GM23338 (cell line): ENCODE data around the gene SMIM41. TPM values are rescaled to one million over a fixed set of nuclear protein-coding genes. Genes with fewer than 3 reads are reported as not detected.

Experiments
- ATAC-seq: fragments of 200-7000 bp; cut with Tn5 transposase; 3 replicates; pipeline ENCODE4 v1.9.1; 2020
- DNase-seq: peaks from one replicate; pipeline ENCODE4 v3.0.0-alpha.2; 2015; ENCODE audit warnings: low spot score
- H2AFZ ChIP-seq: fragments of 200-600 bp; sonication (generic); 2 replicates; pipeline ENCODE4 v1.8.0; 2016; ENCODE audit warnings: antibody characterized with exemption, mild to moderate bottlenecking, moderate library complexity
- H3F3A ChIP-seq: fragments of 200-600 bp; sonication (generic); replicated peaks from 2 replicates; pipeline ENCODE4 v1.8.0; 2017; ENCODE audit warnings: antibody characterized with exemption, mixed run types, low read depth
- H3K27ac ChIP-seq: fragments of 200-600 bp; sonication (generic); 2 replicates; pipeline ENCODE4 v1.6.1; 2016; ENCODE audit warnings: low read depth
- H3K27me3 ChIP-seq: fragments of 200-600 bp; sonication (generic); 2 replicates; pipeline ENCODE4 v1.8.0; 2016; ENCODE audit warnings: mild to moderate bottlenecking, mixed run types, moderate library complexity; ENCODE audit not compliant: insufficient read depth
- H3K36me3 ChIP-seq: fragments of 200-600 bp; sonication (generic); 2 replicates; pipeline ENCODE4 v1.8.0; 2016; ENCODE audit warnings: mild to moderate bottlenecking; ENCODE audit not compliant: insufficient read depth
- H3K4me1 ChIP-seq: fragments of 200-600 bp; sonication (generic); 2 replicates; pipeline ENCODE4 v1.8.0; 2016; ENCODE audit warnings: mild to moderate bottlenecking, moderate library complexity; ENCODE audit not compliant: insufficient read depth
- H3K4me2 ChIP-seq: fragments of 200-600 bp; sonication (generic); 2 replicates; pipeline ENCODE4 v1.7.1; 2017; ENCODE audit warnings: mixed run types
- H3K4me3 ChIP-seq: fragments of 200-600 bp; sonication (generic); 2 replicates; pipeline ENCODE4 v1.6.1; 2016; ENCODE audit warnings: mixed run types
- H3K79me2 ChIP-seq: fragments of 200-600 bp; sonication (generic); replicated peaks from 2 replicates; pipeline ENCODE4 v1.8.0; 2017; ENCODE audit warnings: mild to moderate bottlenecking; ENCODE audit not compliant: insufficient read depth
- H3K9me2 ChIP-seq: fragments of 200-600 bp; sonication (generic); 2 replicates; pipeline ENCODE4 v1.8.0; 2017; ENCODE audit not compliant: insufficient read depth
- H4K20me1 ChIP-seq: fragments of 200-600 bp; sonication (generic); replicated peaks from 2 replicates; pipeline ENCODE4 v1.8.0; 2017; ENCODE audit warnings: mild to moderate bottlenecking; ENCODE audit not compliant: insufficient read depth
- H3K27ac Mint-ChIP-seq: 2 replicates; pipeline ENCODE4 v1.8.0; 2020; ENCODE audit warnings: inconsistent platforms, mild to moderate bottlenecking, moderate library complexity, mixed read lengths
- H3K27me3 Mint-ChIP-seq: 3 replicates; pipeline ENCODE4 v1.8.0; 2022; ENCODE audit warnings: low read depth, mild to moderate bottlenecking, moderate library complexity, mixed read lengths, inconsistent platforms; ENCODE audit not compliant: insufficient read depth, poor library complexity
- H3K36me3 Mint-ChIP-seq: 3 replicates; pipeline ENCODE4 v1.8.0; 2021; ENCODE audit warnings: low read depth, mild to moderate bottlenecking, inconsistent platforms, moderate library complexity, mixed read lengths
- H3K4me1 Mint-ChIP-seq: 3 replicates; pipeline ENCODE4 v1.8.0; 2020; ENCODE audit warnings: mild to moderate bottlenecking, inconsistent platforms, mixed read lengths
- H3K4me3 Mint-ChIP-seq: 3 replicates; pipeline ENCODE4 v1.8.0; 2021; ENCODE audit warnings: moderate library complexity, mild to moderate bottlenecking, inconsistent platforms, mixed read lengths
- H3K9me3 Mint-ChIP-seq: 3 replicates; pipeline ENCODE4 v1.8.0; 2020; ENCODE audit warnings: moderate library complexity, mild to moderate bottlenecking, inconsistent platforms, mixed read lengths
- EZH2 ChIP-seq: fragments of 200-600 bp; sonication (generic); IDR thresholded peaks from one replicate; pipeline ENCODE4 v1.8.0; 2017; ENCODE audit warnings: antibody characterized with exemption, mild to moderate bottlenecking, low read depth; ENCODE audit not compliant: unreplicated experiment
- JUNB ChIP-seq: IDR thresholded peaks from one replicate; pipeline ENCODE4 v1.6.1; 2016; ENCODE audit warnings: antibody characterized with exemption; ENCODE audit not compliant: unreplicated experiment
- NANOG ChIP-seq: IDR thresholded peaks from 2 replicates; pipeline ENCODE4 v1.6.1; 2016; ENCODE audit warnings: antibody characterized with exemption, borderline replicate concordance
- polyA plus RNA-seq: library from polyadenylated mRNA; unstranded; fragments of >200 nt; fragmentation: Nextera tagmentation; extraction: Ambion mirVana; gene quantifications from 2 replicates; pipeline ENCODE4 v1.2.1, GENCODE V29; 2016
- total RNA-seq: library from RNA; depleted of rRNA; stranded (reverse); fragments of >200 nt; shearing (Covaris generic); gene quantifications from 2 replicates; pipeline ENCODE4 v1.2.3, GENCODE V29; 2014
- TF ChIP-seq, protein P1 (sequence below): IDR thresholded peaks from 2 replicates; pipeline ENCODE4 v1.6.1; 2016; ENCODE audit warnings: antibody characterized with exemption
- TF ChIP-seq, protein P2 (sequence below), 2 experiments: fragments of 200-600 bp in 1 of 2; sonication (generic) in 1 of 2; conservative IDR thresholded peaks; 2 replicates each; pipeline versions ENCODE4 v1.5.1 to v1.6.1; 2016 to 2017; ENCODE audit warnings: antibody characterized with exemption in 2 of 2, low read depth in 2 of 2, mild to moderate bottlenecking in 2 of 2, moderate library complexity in 1 of 2

The SMIM41 gene
- total and polyA plus RNA-seq, 2 experiments from 2014 or later, result 0.66 TPM

DNA sequence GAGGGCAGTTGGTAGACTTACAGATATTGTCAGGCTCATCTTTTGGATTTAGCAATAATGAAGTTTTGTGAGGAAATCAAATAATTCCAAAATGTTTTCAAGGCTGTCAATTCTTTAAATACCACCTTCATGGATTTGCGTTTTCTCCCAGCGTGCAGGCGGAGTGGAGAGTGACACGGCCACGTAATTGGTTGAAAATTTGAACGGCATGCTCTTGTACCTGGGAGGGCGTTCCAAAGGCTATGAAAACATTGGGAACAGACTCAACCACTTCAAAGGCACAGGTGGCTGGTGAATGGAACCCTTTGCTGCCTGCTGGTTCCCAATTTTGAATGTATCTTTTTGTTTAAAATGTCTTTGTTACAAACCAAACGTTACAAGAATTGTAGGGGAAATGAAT is 12.4 kb downstream of the SMIM41 start:
- Histone ChIP-seq H3K27me3 (no peaks in the 10 kb centered on the region), H3K4me3 (no peak overlapping the region), H2AFZ (no peak overlapping the region), H3K4me2 (no peak overlapping the region), H4K20me1 (no peaks in the 10 kb centered on the region), H3K4me1 (peaks cover 12% of the 10 kb centered on the region; the same call in 1 of the 2 replicates), H3F3A (no peaks in the 10 kb centered on the region), H3K27ac (no peak overlapping the region), H3K9me2 (no peaks in the 10 kb centered on the region), H3K36me3 (no peaks in the 10 kb centered on the region), H3K79me2 (no peaks in the 10 kb centered on the region)
- ATAC-seq, result no peak
- TF ChIP-seq EZH2, result no peak
- no peak for TF ChIP-seq NANOG
- TF ChIP-seq, protein P1, sequence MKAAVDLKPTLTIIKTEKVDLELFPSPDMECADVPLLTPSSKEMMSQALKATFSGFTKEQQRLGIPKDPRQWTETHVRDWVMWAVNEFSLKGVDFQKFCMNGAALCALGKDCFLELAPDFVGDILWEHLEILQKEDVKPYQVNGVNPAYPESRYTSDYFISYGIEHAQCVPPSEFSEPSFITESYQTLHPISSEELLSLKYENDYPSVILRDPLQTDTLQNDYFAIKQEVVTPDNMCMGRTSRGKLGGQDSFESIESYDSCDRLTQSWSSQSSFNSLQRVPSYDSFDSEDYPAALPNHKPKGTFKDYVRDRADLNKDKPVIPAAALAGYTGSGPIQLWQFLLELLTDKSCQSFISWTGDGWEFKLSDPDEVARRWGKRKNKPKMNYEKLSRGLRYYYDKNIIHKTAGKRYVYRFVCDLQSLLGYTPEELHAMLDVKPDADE, result no peak
- no peak for TF ChIP-seq JUNB
- no peak for DNase-seq
- Mint-ChIP-seq H3K4me3 (no peak overlapping the region), H3K36me3 (no peaks in the 10 kb centered on the region; the same call in 2 of the 3 replicates), H3K4me1 (peaks cover 13% of the 10 kb centered on the region), H3K27ac (no peak overlapping the region), H3K9me3 (no peaks in the 10 kb centered on the region), H3K27me3 (peaks cover 6% of the 10 kb centered on the region)

DNA sequence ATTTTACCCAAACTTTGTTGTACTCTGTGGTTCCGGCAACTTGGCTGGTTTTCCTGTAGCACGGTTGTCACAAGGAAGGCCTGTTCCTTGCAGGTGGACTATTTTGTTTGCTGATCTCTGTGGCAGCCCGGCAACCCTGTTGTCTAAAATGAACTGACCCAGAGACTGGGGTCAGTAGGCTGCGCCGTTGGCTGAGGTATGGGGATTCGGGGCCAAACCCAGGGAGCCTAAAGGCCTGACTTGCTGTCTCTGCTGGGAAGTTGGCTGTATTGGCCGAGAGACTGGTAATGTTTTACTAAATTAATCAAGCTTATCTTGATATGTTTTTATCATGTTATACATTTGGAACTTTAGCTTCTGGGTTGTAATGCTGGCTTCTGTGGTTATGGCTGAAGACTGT is 13.8 kb downstream of the SMIM41 start:
- H3K27ac Mint-ChIP-seq, result no peak overlapping the region
- ATAC-seq, result no peak

More for the DNA sequence above, 13.8 kb downstream of the SMIM41 start:
- Histone ChIP-seq H3K4me2 (no peak overlapping the region), H3K27me3 (no peaks in the 10 kb centered on the region), H3F3A (no peaks in the 10 kb centered on the region), H3K4me3 (no peak overlapping the region), H2AFZ (no peak overlapping the region), H3K4me1 (peaks cover 12% of the 10 kb centered on the region; the same call in 1 of the 2 replicates), H4K20me1 (no peaks in the 10 kb centered on the region), H3K36me3 (no peaks in the 10 kb centered on the region), H3K9me2 (no peaks in the 10 kb centered on the region), H3K79me2 (no peaks in the 10 kb centered on the region), H3K27ac (no peak overlapping the region)
- H3K4me1 Mint-ChIP-seq, result peaks cover 13% of the 10 kb centered on the region
- no peaks in the 10 kb centered on the region for H3K36me3 Mint-ChIP-seq
- TF ChIP-seq, protein P2, sequence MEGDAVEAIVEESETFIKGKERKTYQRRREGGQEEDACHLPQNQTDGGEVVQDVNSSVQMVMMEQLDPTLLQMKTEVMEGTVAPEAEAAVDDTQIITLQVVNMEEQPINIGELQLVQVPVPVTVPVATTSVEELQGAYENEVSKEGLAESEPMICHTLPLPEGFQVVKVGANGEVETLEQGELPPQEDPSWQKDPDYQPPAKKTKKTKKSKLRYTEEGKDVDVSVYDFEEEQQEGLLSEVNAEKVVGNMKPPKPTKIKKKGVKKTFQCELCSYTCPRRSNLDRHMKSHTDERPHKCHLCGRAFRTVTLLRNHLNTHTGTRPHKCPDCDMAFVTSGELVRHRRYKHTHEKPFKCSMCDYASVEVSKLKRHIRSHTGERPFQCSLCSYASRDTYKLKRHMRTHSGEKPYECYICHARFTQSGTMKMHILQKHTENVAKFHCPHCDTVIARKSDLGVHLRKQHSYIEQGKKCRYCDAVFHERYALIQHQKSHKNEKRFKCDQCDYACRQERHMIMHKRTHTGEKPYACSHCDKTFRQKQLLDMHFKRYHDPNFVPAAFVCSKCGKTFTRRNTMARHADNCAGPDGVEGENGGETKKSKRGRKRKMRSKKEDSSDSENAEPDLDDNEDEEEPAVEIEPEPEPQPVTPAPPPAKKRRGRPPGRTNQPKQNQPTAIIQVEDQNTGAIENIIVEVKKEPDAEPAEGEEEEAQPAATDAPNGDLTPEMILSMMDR (conservative IDR thresholded peaks at IDR 0.05; ENCODE audit: low read depth in 2 of 2), result 0 out of 4 replicates have a peak, but pooled peaks of 1 of the 2 experiments have one; percentile 5
- TF ChIP-seq EZH2, result no peak
- no peak overlapping the region for H3K4me3 Mint-ChIP-seq
- no peaks in the 10 kb centered on the region for H3K9me3 Mint-ChIP-seq
- peaks cover 6% of the 10 kb centered on the region for H3K27me3 Mint-ChIP-seq
- DNase-seq, result no peak
